ENCODE results near the gene EDIL3.
"Not testable (repeated sequence)": the region's sequence is repeated elsewhere in the genome, so short reads cannot be mapped to it uniquely, and the experiment has no call there.

EDIL3 gene

DNA sequence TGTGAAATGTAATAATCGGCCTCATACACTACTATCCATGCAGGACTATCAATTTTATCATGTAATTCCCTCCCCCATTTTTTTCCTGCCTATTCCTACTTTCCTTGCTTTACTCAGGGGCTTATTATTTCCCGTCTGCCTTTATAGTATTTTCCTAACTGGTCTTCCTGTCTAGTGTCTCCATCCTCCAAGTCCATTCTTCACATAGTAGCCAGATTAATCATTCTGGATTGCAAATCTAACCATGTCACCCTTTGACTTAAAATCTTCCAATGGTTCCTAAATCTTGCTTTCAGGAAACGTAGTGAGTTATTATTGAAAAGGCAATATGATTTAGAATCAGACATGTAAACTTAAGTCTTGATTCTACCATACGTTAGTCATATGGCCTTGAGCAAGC is 356.6 kb downstream of the EDIL3 start:
- no peak for DNase-seq (ENCODE audit: low spot score)
- TF ChIP-seq, protein P1, sequence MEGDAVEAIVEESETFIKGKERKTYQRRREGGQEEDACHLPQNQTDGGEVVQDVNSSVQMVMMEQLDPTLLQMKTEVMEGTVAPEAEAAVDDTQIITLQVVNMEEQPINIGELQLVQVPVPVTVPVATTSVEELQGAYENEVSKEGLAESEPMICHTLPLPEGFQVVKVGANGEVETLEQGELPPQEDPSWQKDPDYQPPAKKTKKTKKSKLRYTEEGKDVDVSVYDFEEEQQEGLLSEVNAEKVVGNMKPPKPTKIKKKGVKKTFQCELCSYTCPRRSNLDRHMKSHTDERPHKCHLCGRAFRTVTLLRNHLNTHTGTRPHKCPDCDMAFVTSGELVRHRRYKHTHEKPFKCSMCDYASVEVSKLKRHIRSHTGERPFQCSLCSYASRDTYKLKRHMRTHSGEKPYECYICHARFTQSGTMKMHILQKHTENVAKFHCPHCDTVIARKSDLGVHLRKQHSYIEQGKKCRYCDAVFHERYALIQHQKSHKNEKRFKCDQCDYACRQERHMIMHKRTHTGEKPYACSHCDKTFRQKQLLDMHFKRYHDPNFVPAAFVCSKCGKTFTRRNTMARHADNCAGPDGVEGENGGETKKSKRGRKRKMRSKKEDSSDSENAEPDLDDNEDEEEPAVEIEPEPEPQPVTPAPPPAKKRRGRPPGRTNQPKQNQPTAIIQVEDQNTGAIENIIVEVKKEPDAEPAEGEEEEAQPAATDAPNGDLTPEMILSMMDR (IDR thresholded peaks at IDR 0.05; ENCODE audit: borderline replicate concordance, control extremely low read depth, extremely low read depth, insufficient read depth, missing control alignments) = no peak
- in situ Hi-C loops (cut with MboI; ENCODE audit: low sequenced_read_pairs, unreplicated experiment) = no loop called here

DNA sequence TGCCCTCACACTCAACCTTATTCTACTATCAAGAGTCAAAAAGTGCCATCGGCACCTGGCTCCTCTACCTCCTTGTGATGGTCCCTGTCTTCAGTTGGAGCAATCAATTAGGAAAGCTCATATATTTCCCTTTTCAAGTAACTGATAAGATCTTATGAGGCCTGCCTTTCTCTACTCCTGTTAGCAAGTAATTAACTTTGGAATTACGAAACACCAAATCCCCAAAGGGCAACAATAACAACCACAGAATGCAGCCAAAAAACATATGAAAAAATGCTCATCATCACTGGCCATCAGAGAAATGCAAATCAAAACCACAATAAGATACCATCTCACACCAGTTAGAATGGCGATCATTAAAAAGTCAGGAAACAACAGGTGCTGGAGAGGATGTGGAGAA is 366.2 kb downstream of the EDIL3 start:
- in situ Hi-C loops (cut with MboI; ENCODE audit: low sequenced_read_pairs, unreplicated experiment) = not testable (repeated sequence)

DNA sequence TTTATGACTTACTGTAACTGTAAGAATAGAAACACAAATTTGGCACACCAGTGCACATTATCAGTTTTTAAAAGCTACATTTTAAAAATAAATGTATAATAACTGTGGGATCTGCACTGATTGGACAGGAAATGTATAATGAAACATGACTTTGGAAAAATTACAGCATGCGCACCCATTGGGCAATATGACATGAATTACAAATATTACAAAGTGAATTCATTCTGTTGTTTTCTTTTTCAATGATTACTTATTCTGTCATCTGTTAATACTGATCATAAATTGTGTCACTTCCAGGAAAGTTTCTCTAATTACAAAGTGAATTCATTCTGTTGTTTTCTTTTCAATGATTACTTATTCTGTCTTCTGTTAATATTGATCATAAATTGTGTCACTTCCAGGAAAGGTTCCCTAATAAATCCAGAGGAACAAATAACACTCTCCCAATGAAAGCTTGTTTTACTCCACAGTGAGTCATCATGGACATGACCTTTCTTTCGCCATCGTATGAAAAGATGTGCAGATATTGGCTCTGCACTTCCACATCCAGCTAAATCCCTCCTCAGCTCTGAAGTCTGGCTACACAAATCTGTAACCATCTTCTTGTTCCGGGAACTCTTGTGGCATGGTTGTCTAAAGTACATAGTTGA is 367.0 kb downstream of the EDIL3 start:
- in situ Hi-C loops (cut with MboI; ENCODE audit: low sequenced_read_pairs, unreplicated experiment) = no loop called here
- DNase-seq (ENCODE audit: low spot score) = no peak
- TF ChIP-seq, protein P1 (IDR thresholded peaks at IDR 0.05; ENCODE audit: borderline replicate concordance, control extremely low read depth, extremely low read depth, insufficient read depth, missing control alignments) = no peak

More for the DNA sequence above, 366.2 kb downstream of the EDIL3 start:
- DNase-seq (ENCODE audit: low spot score) = not testable (repeated sequence)

DNA sequence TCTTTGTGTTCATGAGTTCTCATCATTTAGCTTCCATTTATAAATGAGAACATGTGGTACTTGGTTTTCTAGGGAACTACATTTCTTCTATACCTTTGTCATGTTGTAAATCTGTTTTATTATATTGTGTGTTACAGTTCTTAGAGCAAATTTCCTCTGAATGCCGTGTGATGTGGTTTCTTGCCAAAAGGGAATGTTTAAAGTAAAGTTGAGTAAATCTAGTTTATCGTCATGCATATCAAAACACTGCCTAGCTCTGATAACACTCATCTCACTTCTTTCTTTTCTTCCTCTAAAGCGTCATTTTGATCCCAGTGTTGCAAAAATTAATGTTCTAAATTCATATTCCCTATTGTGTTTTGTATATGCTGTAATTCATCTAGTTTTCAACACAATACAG is 368.6 kb downstream of the EDIL3 start:
- TF ChIP-seq, protein P1 (IDR thresholded peaks at IDR 0.05; ENCODE audit: borderline replicate concordance, control extremely low read depth, extremely low read depth, insufficient read depth, missing control alignments) = no peak
- DNase-seq (ENCODE audit: low spot score) = no peak
- in situ Hi-C loops (cut with MboI; ENCODE audit: low sequenced_read_pairs, unreplicated experiment) = no loop called here

DNA sequence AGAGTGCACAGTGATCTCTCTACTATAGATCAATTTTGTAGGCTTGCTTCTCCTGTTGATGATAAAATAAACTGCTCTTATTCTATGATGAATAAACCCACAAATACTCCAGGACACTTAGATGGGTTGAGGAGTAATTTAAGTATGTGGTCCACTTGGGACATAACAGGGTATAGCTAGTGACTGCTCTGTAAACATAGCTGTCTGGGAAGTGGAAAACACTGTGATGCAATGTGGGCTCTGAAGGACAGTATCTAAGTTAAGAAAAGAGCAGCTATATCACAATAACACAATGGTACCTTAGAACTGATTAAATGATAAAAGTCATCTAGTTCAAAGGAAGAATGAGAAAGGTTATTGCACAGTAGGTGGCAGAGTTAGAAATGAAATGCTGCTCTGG is 369.7 kb downstream of the EDIL3 start:
- no peak for DNase-seq (ENCODE audit: low spot score)
- in situ Hi-C loops (cut with MboI; ENCODE audit: low sequenced_read_pairs, unreplicated experiment) = no loop called here
- TF ChIP-seq, protein P1 (IDR thresholded peaks at IDR 0.05; ENCODE audit: borderline replicate concordance, control extremely low read depth, extremely low read depth, insufficient read depth, missing control alignments) = no peak

DNA sequence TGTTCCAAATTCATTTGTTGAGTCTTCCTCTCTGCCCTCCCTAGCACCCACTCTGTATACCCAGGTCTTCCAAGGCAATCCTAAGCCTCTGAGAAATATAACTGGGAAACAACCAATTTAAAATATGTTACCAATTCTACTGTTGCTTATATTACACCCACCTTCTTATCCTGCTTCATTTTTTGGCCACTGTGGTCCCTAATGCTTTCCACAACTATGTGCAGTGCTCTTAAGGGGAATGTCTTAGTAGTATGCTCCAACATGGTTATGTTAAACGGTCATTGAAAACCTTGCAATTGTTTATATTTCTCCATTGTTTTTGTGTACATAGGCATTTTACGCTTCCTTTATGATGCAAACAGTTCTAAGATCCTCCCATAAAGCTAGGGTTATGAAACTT is 390.9 kb downstream of the EDIL3 start:
- in situ Hi-C loops (cut with MboI; ENCODE audit: low sequenced_read_pairs, unreplicated experiment) = no loop called here
- TF ChIP-seq, protein P1 (IDR thresholded peaks at IDR 0.05; ENCODE audit: borderline replicate concordance, control extremely low read depth, extremely low read depth, insufficient read depth, missing control alignments) = no peak
- no peak for DNase-seq (ENCODE audit: low spot score)

DNA sequence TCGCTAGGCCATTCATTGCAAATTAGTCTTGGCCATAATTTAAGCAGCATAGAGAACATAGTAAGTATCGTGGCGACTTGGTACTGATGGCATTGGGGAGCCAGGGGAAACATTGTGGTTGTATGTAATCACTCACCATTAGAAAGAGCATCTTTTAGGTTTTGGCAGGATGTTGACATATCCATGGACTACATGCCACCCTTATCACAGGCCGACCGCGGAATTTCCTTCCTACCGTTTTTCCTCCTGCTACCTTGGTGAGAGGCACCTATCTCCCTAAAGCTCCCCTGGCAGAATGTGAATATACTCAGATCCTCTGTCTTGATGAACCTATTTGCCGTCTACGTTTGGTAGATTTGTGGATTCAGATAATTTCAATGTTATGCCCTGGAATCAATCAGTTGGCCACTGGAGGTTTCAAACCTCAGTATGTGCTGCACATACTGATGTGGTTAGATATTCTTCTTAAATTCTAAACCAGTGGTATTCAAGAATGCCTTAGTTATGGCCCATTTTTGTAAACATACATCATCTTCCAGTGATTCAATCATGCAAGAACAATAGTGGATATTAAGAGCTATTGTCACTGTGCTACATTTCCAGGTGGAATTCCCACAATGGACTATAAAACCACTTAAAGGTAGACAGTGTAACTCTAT is 393.0 kb downstream of the EDIL3 start:
- TF ChIP-seq, protein P1 (IDR thresholded peaks at IDR 0.05; ENCODE audit: borderline replicate concordance, control extremely low read depth, extremely low read depth, insufficient read depth, missing control alignments) = no peak
- in situ Hi-C loops (cut with MboI; ENCODE audit: low sequenced_read_pairs, unreplicated experiment) = no loop called here
- DNase-seq (ENCODE audit: low spot score) = no peak

All from GM13976 (cell line).